GM21786 (cell line): Measurements from ENCODE around the gene MAGEA8.
A peak's percentile ranks its signal among the peaks of the same experiment; 100 is the strongest.
"Not testable (repeated sequence)": the region's sequence is repeated elsewhere in the genome, so short reads cannot be mapped to it uniquely, and the experiment has no call there.

Experiments
- ATAC-seq: cut with Tn5 transposase; IDR thresholded peaks from one replicate; pipeline ENCODE4 v1.9.1; 2021; ENCODE audit not compliant: unreplicated experiment

MAGEA8 gene, protein sequence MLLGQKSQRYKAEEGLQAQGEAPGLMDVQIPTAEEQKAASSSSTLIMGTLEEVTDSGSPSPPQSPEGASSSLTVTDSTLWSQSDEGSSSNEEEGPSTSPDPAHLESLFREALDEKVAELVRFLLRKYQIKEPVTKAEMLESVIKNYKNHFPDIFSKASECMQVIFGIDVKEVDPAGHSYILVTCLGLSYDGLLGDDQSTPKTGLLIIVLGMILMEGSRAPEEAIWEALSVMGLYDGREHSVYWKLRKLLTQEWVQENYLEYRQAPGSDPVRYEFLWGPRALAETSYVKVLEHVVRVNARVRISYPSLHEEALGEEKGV

DNA sequence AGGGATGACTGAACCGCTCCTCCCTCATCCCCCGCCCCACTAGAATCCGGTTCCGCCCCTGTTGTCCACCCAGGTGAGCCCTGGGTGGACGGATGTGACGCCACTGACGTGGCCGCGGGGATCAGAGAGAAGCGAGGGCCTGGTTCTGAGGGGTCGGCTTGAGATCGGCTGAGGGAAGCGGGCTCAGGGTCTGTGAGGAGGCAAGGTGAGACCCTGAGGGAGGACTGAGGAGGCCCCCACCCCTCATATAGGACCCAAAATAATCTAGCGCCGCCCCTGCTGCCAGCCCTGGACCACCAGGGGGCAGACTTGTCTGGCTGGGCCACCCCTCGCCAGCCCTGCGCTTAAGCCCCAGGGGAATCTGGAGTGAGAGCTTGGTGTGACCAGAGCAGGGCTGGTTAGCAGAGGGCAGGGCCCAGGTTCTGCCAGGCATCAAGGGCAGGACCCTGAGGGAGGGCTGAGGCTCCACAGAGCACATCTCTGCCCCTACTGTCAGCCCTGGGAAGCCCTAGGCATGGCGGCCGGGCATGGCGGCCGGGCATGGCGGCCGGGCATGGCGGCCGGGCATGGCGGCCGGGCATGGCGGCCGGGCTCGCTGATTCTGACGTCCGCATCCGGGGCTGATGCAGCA lies at the start of gene MAGEA8:
Gene MAGEA8, plus strand, starts transcription at position 103 of the 631 bp plus-strand sequence. CDS start 3,090 bp downstream, outside the sequence.
- no peak for ATAC-seq

DNA sequence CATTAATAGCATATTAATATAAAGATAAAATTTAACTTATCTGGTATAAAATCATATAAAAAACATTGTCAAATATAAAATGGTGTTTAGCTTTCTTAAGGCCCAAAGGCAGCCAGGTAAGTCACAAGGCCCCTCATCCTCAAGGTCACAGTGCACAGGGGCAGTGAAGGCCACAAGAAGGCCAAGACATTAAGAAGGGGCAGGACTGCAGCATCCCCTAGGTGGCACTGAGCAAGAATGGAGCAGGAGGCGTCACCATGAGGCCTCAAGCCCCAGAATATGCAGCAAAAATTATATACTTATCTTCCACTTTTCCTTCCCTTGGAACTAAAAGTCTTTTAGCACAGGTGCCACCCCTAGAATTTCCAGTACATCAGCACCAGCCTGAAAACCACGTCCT lies 49.5 kb upstream of the MAGEA8 start:
- ATAC-seq, result no peak

DNA sequence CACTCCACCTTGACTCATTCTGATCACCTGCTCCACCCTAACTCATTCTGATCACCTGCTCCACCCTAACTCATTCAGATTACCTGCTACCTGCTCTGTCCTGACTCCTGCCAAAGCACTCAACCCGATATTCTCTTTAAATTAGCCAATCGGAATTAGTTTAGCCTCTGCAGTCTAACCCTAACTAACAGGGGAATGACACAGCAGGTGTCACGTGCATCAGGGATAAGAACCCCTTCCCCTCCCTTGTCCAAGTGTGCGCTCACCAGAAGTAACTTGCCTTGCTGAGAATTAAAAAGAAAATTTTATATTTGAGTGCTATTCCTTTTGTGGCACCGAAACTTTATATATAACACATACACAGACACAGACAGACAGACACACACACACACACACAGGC lies 44.3 kb upstream of the MAGEA8 start:
- not testable (repeated sequence) for ATAC-seq

DNA sequence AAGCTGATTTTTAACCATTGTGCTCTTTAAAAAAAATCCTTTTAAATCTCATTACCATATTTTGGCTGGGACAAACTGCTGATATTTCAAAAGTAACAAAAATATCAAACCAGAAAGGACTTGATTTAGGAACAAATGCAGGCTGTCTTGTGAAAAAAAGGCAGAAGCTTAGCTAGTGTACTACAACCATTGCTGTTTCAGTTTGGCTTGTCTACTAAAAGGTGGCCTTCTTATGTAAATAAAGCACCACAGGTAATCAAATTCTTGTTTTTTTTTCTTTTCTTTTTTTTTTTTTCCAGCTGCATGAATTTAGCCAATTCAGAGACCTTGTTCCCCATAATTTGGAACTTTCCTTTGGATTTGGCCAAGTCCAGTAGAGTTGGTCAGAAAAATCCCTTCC lies 43.8 kb upstream of the MAGEA8 start:
- no peak for ATAC-seq

DNA sequence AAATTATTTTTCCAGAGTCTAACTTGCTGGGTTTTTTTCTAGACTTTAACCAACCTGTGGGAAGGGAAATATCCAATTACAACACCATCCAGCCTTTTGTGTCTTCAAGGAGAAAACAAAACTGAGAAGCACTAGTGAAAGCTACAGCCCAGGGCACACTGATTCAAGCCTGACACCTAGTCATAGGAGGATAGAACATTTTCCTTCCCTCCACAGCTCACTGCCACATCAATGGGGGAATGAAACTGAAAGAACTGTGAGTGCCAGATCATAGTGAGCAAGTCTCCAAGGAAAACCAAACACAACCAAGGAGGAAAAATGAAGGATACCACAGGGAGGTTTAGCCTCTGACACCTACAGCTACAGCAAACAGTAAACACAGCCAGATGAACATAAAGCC lies 43.3 kb upstream of the MAGEA8 start:
- ATAC-seq, result peak; percentile 85

DNA sequence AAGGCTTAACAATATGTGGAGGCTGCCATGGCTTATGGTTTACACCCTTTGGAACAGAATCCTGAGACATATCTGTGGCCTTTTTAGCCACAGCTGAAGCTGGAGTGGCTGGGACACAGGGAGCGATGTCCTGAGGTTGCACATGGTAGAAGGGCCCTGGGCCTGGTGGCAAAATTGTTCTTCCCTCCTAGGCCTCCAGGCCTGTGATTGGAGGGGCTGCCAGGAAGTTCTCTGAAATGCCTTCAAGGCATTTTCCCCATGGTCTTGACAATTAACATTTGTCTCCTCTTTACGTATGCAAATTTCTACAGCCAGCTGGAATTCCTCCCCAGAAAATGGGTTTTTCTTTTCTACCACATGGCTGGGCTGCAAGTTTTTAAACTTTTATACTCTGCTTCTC lies 39.1 kb upstream of the MAGEA8 start:
- ATAC-seq, result no peak

DNA sequence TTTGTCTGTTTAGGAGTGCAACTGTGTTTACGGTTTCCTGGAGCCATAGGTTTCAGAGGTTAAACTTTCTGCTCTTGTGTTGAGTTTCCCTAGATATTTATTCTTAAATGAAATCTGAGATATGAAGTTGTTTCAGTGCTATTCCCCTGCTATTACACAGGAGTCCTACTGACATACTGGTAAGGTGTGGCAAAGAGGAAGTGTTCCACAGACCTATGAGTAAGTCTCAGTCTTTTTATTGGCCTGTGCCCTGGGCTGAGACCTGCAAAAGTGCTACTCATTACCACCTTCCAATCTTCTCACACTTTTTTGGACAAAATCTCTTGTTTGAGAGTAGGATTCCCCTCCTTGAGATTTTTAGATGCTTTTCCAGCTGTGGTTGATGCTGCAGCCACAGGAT lies 35.6 kb upstream of the MAGEA8 start:
- ATAC-seq, result no peak

DNA sequence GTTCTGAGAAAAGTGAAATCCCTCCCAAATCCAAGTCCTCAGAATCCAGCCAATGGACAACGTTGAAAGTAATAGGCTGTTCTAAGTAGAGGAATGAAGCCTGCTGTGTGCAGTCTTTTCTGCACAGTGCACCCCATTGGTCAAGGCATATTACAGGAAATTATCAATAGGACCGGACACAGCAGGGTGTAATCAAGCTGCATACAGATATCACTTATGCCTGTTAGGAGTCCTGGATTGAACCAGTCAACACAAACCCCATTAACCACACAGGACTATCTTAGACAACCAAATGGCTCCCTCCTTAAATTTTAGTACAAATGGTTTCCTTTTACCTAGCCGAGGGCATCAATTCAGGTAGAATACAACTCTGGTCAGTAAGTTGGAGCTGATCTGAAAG lies 34.2 kb upstream of the MAGEA8 start:
- ATAC-seq, result no peak

DNA sequence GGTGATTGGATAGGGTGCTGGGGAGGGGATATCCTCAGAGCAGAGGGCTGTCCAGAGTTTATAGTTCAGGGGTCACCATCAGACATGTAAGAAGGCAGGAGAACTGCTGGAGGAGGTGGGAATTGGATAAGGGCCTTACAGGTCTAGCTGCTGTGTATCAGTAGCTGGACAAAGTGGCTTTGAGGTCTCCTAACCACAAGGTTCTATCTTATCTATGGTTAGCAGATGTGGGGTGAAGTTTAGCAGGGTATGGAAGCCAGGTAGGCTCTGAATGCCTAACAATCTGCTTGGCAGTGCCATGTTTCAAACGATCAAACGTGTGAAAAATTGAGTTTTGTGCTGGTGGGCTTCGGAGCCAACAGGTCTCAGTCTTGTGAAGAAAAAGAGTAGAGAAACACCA lies 32.1 kb upstream of the MAGEA8 start:
- no peak for ATAC-seq

DNA sequence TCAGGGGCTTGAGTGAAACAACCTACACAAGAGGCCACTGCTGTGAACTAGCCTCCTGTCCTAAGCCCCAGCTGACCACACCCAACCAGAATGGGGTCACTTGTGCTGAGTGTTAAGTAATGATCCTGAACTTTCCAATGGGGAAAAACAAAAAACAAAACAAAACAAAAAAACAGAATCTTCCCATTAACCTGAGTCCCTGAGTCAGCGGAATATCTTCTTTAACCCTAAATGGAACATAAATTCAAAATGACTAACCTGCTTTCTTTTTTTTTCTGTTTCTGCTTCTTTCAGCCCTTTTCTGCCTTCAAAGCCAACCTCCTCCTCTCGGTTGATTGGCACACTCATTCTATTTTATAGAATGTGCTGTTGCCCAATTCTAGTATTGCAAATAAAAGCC lies 31.2 kb upstream of the MAGEA8 start:
- ATAC-seq, result no peak

DNA sequence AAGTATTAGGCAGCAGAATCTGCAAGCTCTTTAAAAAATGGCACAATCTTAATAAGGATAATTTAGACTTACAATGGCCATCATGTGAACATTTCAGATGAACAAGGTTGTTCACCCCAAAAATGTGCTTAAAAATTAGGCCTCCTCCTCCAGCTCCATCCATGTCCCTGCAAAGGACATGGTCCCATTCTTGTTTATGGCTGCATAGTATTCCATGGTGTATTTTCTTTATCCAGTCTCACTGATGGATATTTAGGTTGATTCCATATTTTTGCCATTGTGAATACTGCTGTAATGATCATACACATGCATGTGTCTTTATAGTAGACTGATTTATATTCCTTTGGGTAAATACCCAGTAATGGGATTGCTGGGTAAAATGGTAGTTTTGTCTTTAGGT lies 29.1 kb upstream of the MAGEA8 start:
- no peak for ATAC-seq

DNA sequence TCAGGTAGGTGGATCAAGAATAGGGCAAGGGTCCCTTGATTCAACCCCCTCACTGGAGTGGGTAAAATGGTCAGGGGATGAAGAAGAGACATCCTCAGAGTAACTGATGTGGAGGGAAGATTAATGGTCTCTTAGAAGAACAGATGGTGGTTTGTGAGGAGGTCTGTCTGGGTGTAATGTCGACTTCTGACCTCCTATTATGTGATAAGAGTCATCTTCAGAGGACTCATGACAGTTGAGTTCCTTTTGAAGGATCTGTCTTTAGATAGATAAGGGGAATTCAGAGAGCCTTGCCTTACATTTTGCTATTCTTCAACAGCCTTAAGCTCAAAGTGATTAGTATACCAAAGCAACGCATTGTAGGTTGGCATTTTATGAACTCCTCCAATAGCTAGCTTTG lies 27.1 kb upstream of the MAGEA8 start:
- no peak for ATAC-seq

DNA sequence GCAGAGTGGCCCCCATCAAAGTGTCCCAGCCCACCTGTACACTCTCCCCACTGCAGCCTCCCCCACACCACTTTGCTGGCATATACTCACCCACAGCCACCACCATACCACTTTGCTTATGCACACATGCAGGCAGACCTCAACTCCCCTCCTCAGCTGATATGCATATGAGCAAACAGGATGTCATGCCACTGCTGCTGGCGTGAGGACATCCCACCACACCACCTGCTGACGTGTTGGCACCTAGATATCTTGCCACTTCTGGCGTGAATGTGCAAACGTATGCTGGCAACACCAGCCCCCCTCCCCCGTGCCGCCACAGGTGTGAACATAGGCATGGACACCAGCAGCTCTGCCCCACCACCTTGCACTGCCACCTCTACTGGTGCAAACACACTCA lies 22.4 kb upstream of the MAGEA8 start:
- ATAC-seq, result no peak

DNA sequence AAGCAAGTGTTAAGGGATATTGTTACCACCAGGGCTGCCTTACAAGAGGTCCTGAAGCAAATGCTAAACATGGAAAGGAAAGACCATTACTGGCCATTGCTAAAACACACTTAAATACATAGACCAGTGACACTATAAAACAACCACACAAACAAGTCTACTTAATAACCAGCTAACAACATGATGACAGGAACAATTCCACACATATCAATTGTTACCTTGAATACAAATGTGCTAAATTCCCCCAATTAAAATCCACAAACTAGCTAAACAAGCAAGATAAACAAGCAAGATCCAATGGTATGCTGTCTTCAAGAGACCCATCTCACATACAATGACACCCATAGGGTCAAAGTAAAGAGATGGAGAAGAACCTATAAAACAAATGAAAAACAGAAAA lies 20.5 kb upstream of the MAGEA8 start:
- no peak for ATAC-seq

DNA sequence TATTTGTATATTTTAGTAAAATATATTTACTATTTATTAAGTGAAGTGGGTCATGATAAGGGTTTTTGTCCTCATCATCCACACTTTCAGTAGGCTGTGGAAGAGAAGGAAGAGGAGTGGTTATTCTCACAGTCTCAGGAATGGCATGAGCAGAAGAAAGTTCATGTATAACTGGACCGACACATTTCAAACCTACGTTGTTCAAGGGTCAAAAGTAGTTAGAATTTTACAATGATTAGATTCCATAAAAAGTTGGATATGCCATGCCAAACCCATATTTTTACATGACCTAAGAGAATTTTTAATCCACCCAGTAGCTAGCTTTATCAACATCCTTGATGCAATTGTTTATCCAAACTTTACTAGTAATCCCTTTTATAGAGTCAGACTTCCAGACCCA lies 15.6 kb upstream of the MAGEA8 start:
- ATAC-seq, result no peak

DNA sequence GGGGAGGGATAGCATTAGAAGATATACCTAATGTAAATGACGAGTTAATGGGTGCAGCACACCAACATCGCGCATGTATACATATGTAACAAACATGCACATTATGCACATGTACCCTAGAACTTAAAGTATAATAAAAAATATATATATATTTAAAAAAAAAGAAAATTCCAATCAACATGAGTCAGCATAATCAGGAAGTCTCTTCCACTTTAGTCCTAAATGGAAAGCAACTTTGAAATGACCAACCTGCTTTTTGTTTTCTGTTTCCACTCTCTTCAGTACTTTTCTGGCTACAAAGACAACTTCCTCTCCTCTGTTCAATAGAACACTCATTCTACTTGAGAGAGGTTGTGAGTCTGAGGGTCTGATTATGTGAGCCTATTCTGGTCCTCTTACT lies 13.5 kb upstream of the MAGEA8 start:
- ATAC-seq, result no peak

DNA sequence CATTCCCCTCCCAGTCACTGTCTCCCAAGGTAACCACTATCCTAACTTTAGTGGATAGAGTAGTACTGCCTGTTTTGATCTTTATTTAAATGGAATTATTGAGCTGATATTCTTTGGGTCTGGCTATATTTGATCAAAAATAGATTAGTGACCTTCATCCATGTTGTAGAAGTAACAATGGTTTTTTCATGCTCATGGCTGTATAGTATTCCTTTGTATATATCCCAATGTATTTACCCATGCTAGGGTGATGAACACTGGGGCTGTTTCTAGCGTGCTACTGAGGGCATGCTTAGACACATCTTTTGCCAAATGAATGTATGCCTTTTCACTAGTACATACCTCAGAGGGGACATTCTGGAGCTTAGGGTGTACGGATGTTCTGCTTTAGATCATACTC lies 10.1 kb upstream of the MAGEA8 start:
- no peak for ATAC-seq

DNA sequence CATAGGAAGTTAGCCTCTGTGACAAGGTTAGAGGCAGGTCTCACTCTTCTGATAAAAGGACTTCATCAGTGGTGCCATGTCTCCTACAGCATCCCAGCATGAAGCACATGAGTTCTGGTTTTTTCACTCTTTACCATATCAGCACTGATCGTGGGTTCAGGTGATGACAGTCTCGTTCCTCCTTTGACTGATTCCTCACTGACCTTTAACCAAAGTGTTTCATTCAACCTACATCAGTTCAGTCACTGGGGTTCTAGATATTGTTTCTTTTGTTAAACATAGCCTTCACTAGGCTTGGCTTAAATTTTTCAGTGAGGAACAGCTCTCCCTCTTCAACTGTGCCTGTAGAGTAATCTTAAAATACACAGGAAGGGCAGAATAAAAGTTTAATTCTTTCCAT lies 9.6 kb upstream of the MAGEA8 start:
- ATAC-seq, result no peak

DNA sequence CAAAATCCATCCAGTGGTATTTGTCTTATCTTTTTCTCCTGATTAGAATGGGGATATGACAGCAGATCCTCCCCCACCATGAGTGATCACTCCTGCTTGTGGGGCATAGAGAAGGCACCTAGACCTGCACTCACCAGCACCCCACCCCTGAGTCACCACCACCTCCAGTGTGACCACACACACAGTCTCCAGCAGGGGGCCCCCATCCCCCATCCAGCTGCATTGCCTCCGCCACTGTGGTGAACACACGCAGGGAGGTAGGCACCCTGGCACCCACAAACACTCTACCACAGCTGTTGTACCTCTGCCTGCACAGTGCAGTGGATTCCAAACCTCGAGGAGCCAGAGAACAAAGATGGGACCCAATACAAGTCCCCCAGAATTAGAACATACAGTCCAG lies 9.0 kb upstream of the MAGEA8 start:
- peak; percentile 89 for ATAC-seq

DNA sequence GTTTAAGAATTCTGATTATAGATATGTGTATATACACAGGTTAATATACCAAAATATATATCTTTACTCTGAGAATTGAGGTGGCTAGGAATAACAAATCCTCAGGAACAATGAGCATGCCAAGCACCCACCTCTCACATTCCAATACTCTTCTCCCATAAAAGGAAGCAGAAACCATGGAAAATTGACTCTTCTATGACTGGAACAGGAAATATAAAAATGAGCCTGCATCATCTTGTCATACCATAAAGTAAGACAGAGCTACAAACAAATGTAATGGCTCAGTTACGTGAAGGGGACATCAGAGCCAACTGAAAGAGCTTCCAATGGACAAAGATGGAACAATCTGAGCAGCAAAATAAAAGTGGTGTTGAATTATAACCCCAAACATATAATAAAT lies 3.8 kb upstream of the MAGEA8 start:
- ATAC-seq, result no peak

DNA sequence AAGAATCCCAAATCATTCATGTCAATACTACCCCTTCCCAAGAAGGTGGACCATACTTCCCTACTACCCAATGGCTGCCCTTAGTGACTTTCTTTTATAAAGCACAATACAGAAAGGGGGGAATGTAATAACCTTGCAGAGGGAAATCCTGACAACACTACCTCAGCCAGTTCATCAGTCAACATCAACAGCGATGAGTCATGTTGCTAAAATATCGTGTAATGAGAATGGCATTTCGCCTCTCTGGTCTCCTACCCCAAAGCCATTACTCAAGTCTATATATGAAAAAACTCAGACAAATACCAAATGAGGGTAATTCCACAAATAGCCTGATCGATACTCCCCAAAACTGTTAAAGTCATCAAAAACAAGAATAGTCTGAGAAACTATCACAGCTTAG lies 3.3 kb upstream of the MAGEA8 start:
- ATAC-seq, result no peak

DNA sequence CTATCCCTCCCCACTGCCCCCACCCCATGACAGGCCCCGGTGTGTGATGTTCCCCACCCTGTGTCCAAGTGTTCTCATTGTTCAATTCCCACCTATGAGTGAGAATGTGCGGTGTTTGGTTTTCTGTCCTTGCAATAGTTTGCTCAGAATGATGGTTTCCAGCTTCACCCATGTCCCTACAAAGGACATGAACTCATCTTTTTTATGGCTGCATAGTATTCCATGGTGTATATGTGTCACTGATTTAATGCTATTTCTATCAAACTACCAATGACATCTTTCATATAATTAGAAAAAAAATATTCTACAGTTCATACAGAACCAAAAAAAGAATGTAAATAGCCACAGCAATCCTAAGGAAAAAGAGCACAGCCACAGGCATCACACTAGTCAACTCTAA lies 9.8 kb downstream of the MAGEA8 start:
- not testable (repeated sequence) for ATAC-seq

DNA sequence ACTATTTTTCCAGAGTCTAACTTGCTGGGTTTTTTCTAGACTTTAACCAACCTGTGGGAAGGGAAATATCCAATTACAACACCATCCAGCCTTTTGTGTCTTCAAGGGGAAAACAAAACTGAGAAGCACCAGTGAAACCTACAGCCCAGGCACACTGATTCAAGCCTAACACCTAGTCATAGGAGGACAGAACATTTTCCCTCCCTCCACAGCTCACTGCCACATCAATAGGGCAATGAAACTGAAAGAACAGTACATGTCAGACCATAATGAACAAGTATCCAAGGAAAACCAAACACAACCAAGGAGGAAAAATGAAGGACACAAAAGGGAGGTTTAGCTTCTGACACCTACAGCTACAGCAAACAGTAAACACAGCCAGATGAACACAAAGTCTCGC lies 17.6 kb downstream of the MAGEA8 start:
- ATAC-seq, result no peak
